Urinary bladder (tissue), 4 donors: ENCODE results near the gene AKAP9. TPM values are rescaled to one million over a fixed set of nuclear protein-coding genes. Genes with fewer than 3 reads are reported as not detected.
A peak's percentile ranks its signal among the peaks of the same experiment; 100 is the strongest.
"Not testable (repeated sequence)": the region's sequence is repeated elsewhere in the genome, so short reads cannot be mapped to it uniquely, and the experiment has no call there.

ENCODE experiments used
- DNase-seq: peaks from one replicate; pipeline ENCODE4 v3.0.0-alpha.2; 2015; ENCODE audit errors: extremely low spot score
- H3K27ac ChIP-seq: one replicate; pipeline ENCODE4 v1.5.1; 2013; ENCODE audit warnings: low read depth, mild to moderate bottlenecking, moderate library complexity
- H3K36me3 ChIP-seq: one replicate; pipeline ENCODE4 v1.6.1; 2013; ENCODE audit warnings: mild to moderate bottlenecking, moderate library complexity; ENCODE audit not compliant: insufficient read depth
- H3K4me1 ChIP-seq: one replicate; pipeline ENCODE4 v1.6.1; 2013; ENCODE audit warnings: mild to moderate bottlenecking, moderate library complexity; ENCODE audit not compliant: insufficient read depth
- H3K4me3 ChIP-seq: one replicate; pipeline ENCODE4 v1.5.1; 2013; ENCODE audit warnings: low read depth, low read length
- WGBS: extraction: QIAGEN DNeasy Blood & Tissue Kit; methylation state at CpG from one replicate; pipeline ENCODE4 v1.1.7; 2013; 5-methylcytosine and 5-hydroxymethylcytosine counted together
- polyA plus RNA-seq: library from polyadenylated mRNA; stranded (reverse); fragments of 200-250 nt; gene quantifications from one replicate; pipeline ENCODE4 v1.2.3, GENCODE V29; 2013
- total RNA-seq: library from RNA; depleted of rRNA; stranded (reverse); fragments of >200 nt; gene quantifications from one replicate; pipeline ENCODE4 v1.2.3, GENCODE V29; 2014
- donor health status: healthy with polysubstance abuse.
- donor health status: healthy.

AKAP9 gene
- total RNA-seq (180 TPM), polyA plus RNA-seq (11.7 TPM)

DNA sequence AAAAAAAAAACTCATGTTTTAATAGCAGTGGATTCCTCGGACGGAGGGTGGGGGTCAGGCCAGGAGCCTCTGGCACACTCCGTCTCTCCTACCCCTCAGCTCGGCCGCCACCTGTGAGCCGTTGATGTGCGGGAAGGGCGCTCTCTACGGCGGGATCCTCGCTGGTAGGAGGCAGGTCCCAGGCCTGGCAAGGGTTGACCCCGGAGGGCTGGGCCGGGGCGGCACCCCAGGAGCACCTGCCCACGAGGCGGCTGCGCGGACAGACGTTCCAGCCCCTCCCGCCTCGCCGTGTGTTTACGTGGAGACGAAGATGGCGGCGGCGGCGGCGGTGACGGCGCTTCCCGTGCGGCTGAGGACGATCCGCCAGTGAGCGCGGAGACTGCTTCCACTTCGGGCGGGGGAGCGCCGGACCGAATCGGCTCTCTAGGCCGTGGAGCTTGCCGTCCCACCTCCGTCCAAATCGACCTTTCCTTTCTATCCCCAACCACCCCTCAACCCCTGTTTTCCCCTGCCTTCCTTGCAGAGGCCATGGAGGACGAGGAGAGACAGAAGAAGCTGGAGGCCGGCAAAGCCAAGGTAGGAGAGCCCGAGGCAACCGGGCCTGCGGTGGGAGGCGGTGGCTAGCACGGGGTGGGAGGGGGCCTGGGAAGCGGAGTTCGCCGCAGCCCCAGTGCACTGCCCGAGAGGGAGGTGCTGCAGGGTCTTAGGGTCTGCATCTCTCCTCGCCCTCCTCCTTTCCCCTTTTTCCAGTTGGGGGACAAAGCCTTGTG lies at the start of gene AKAP9:
AKAP9 (plus strand) TSS at position 291 of the 770 bp plus-strand sequence; CDS start at position 529, 238 bp downstream.
- DNase-seq, result peak; percentile 59
- H3K4me1 ChIP-seq, result no peaks in the 10 kb centered on the region
- WGBS, result under 1% methylated on average over 59 of the region's 59 CpGs
- H3K4me3 ChIP-seq, result peak within 1 kb of the TSS; percentile 81
- peak within 1 kb of the TSS; percentile 97 for H3K27ac ChIP-seq
- H3K36me3 ChIP-seq, result no peaks in the 10 kb centered on the region

DNA sequence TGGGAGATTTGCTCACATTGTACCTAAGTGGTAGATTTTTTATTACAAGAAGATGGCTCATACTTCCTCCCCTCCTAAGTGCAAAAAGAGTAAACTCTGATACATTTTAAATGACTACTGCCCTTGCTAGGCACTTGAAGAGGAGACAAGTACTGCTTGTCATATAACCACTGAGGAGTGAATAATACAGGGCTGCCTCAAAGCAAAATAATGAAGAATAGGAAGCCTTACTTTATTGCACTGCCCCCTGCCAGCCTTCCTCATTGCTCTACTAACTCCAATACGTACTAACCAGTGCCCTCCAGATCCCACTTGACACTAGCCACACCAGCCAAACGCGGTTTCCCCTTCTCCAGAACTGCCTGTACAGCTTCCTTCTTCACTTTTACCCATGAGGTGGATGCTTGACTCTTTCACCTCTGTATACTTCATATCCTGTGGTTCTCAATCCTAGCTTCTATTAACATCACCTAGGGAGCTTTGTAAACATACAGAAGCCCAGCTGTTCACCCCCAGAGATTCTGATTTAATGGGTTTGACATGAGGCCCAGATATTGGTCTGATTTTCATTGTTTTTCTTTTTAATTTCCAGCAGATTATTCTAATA lies 48.5 kb upstream of the AKAP9 start:
- H3K4me1 ChIP-seq, result no peaks in the 10 kb centered on the region
- no peak overlapping the region for H3K27ac ChIP-seq
- no peaks in the 10 kb centered on the region for H3K36me3 ChIP-seq
- DNase-seq, result no peak
- no peak overlapping the region for H3K4me3 ChIP-seq
- WGBS, result 58% methylated on average over 3 of the region's 3 CpGs

DNA sequence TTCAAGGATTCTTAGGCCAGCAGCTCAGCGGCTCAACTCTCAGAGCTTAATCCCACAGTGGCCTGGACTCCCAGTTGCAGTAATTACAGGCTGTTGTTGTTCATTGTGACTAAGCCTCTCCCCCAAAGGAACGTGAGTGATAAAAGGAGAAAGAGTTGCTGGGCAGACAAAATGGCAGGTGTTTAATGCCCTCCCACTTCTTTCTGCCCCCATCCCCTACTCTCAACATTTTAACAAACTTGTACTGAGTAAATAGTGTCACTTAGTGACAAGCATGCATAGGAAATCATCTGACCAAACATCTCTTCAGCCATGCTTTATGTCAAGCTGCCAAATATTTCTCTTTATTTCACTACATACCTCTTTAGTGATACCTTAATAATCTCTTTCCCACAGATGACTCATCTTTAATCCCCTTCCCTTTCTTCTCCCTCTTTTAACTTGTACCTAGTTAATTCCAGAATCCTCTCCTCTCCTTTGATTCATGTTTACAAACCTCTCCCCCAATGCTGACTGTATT lies 47.8 kb upstream of the AKAP9 start:
- no peak overlapping the region for H3K27ac ChIP-seq
- no peak for DNase-seq
- H3K4me1 ChIP-seq, result no peaks in the 10 kb centered on the region
- H3K4me3 ChIP-seq, result no peak overlapping the region
- H3K36me3 ChIP-seq, result no peaks in the 10 kb centered on the region
- WGBS, result 35% methylated on average over 2 of the region's 2 CpGs

DNA sequence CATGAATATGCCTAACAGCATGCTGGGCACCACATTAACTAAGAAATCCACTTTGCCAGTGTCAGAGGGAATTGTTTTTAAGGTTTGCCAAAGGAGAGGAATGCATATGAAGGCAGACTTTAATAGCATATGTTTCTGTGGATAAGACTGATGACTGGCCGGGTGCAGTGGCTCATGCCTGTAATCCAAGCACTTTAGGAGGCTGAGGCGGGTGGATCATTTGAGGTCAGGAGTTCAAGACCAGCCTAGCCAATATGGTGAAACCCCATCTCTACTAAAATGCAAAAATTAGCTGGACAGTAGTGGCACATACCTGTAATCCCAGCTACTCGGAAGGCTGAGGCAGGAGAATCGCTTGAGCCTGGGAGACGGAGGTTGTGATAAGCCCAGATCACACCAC lies 47.0 kb upstream of the AKAP9 start:
- not testable (repeated sequence) for H3K4me1 ChIP-seq, H3K27ac ChIP-seq, H3K36me3 ChIP-seq, DNase-seq, H3K4me3 ChIP-seq
- 75% methylated on average over 5 of the region's 5 CpGs for WGBS

DNA sequence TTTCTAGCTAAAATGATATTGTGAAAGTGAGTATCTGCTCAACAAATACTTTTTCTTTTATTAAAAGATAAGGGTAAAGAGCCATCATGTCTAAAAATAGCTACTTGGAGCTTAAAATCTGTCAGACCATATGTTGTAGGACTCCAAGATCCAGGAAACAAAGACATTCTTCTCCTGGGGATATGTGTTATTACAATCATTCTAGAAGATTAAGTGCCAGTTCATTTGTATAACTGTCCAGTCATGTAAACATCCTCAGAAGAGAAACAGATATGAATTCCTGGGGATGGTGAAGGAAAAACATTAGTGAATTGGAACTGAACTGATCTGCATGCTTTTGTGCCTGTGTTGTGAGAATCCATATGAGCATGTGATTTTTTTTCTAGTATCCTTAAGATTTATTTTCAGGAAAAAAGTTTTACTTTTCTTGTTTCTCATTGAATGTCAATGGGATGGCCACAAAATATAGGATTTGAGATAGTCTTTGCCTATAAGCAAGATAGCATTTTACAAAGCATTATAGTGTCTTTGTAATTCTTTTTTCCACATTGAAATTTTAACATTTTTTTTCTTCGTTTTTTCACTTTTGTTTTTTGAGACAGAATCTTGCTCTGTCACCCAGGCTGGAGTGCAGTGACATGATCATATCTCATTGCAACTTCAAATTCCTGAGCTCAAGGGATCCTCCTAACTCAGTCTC lies 45.7 kb upstream of the AKAP9 start:
- no peak for DNase-seq
- WGBS, result 50% methylated on average over 1 of the region's 1 CpG
- H3K36me3 ChIP-seq, result no peaks in the 10 kb centered on the region
- no peaks in the 10 kb centered on the region for H3K4me1 ChIP-seq
- no peak overlapping the region for H3K4me3 ChIP-seq
- no peak overlapping the region for H3K27ac ChIP-seq

DNA sequence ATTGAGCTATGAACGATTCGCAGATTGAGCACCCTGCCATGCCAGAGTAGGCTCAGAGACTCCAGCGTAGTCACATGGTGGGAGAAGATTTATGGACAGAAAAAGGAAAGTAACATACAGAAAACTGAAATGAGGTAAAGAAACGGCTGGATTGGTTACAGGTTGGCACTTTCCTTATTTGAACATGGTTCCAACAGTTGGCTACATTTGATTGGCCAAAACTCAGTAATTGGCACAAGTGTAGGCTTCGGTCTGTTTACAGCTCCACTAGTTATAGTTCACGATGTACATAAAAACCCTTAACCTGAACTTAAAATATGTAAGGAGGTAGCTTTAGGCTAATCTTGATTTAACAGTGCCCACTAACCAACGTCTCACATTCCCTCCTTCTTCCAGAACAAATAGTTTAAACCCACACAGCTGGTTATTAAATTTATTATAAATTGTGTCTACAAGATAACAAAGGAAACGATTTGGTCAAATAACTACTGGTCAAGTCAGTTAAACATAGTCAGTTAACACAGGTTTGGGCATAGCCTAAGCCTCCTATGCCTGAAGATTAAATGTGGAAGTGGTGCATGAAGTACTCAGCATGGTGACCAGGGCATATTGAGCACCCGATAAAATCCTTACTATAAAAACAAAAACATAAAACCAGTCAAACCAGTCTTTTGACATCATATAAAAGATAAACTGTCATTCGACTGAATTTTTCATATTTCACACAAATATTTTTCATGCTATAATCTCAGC lies 42.2 kb upstream of the AKAP9 start:
- no peak overlapping the region for H3K27ac ChIP-seq
- no peaks in the 10 kb centered on the region for H3K36me3 ChIP-seq
- no peak for DNase-seq
- no peaks in the 10 kb centered on the region for H3K4me1 ChIP-seq
- H3K4me3 ChIP-seq, result no peak overlapping the region
- WGBS, result 68% methylated on average over 10 of the region's 10 CpGs

DNA sequence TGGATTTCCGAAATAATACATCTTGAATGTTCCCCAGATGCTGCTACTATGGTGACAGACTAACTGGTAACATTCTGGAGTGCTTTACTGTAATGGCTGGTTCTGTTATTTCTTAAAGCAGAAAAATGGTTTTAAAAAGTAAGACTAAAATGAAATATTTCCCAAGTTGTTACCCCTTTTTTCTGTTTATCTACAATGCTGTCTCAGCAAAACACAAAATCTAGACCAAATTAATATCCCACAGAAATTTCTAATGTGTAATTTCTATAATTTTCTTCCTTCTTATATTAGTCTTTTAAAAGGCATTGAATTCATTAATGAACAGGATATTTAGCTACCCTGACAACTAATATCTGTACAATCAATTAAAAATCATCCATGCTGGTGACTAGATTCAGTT lies 41.1 kb upstream of the AKAP9 start:
- no peak overlapping the region for H3K4me3 ChIP-seq
- 74% methylated on average over 1 of the region's 1 CpG for WGBS

DNA sequence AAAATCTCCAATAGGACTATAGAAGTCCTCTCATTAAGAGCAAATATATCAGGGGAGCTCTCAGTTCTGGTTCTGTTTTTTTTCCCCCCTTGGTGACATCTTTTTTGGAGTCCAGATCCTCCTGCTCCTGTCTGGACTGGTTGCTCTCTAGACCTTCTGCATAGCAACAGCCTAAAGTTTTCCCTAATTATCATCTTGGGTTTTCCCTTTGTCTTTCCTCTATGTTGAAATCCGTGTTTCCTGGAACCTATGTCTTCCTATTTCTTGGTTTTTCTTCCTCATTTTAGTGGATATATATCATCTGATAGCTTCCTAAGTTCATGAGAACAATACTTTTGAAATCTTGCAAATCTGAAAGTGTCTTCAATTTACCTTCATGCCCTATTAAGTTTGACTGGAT lies 30.5 kb upstream of the AKAP9 start:
- DNase-seq, result no peak
- H3K4me3 ChIP-seq, result no peak overlapping the region
- H3K36me3 ChIP-seq, result no peaks in the 10 kb centered on the region
- H3K4me1 ChIP-seq, result no peaks in the 10 kb centered on the region
- WGBS, result 79% methylated on average over 1 of the region's 1 CpG
- no peak overlapping the region for H3K27ac ChIP-seq

More for the DNA sequence above, 41.1 kb upstream of the AKAP9 start:
- no peak for DNase-seq
- Histone ChIP-seq H3K27ac (no peak overlapping the region), H3K4me1 (no peaks in the 10 kb centered on the region), H3K36me3 (no peaks in the 10 kb centered on the region)

DNA sequence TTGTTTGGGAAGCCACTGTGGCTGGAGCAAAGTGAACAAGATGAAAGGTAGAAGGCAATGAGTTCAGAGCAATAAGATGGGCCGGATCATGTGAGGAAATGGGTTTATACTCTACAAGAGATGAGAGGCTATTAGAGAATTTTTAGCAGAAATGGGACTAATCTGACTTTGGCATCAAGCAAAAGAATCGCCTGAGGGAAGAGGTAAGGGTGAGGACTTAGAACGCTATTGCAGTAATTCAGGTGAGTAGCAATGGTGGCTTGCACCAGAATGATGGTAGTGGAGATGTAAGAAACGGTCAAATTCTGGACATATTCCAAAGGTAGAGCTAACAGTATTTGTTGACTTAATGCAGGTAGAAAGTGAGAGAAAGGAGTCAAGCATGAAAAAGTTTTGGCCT lies 29.5 kb upstream of the AKAP9 start:
- WGBS, result 93% methylated on average over 4 of the region's 4 CpGs
- H3K27ac ChIP-seq, result no peak overlapping the region
- H3K4me1 ChIP-seq, result no peaks in the 10 kb centered on the region
- H3K36me3 ChIP-seq, result no peaks in the 10 kb centered on the region
- no peak for DNase-seq
- no peak overlapping the region for H3K4me3 ChIP-seq

DNA sequence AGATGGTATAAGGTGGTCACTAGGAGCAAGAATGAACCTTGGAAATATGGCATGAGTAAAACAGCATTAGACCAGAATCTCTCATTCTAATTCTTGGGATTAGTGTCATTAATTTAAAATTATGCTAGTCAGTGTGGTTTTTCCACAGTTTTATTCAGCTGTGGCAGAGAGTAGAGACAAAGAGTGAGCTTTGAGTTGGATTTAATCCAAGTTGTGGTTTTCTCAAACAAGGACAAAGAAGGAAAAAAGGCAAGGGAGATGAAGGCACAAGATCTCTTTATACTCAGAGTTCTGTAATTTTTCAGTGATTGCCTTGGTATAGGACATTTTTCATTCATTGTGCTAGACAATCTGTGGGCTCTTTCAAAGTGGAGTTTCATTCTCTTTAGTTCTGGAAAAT lies 28.2 kb upstream of the AKAP9 start:
- Histone ChIP-seq H3K36me3 (no peaks in the 10 kb centered on the region), H3K4me3 (no peak overlapping the region), H3K4me1 (no peaks in the 10 kb centered on the region), H3K27ac (no peak overlapping the region)
- DNase-seq, result no peak

DNA sequence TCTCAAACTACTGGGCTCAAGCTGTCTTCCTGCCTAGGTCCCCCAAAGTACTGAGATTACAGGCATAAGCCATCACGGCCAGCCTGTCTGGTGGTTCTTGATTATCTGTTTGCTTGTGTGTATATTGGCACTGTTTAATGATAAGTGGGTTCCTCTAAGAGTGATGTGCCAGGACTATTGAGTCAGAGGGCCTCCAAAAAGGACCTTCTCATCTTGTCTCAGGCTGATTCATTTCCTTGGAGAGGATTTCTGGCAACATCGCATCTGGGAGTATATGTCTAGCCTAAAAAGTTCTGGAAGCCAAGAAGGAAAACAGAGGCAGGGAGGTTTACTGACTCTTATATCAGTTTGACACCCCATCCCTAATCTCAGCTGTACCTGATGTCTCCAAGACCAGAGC lies 27.1 kb upstream of the AKAP9 start:
- Histone ChIP-seq H3K27ac (no peak overlapping the region), H3K4me1 (no peaks in the 10 kb centered on the region), H3K36me3 (no peaks in the 10 kb centered on the region), H3K4me3 (no peak overlapping the region)
- WGBS, result 65% methylated on average over 2 of the region's 2 CpGs
- DNase-seq, result no peak

DNA sequence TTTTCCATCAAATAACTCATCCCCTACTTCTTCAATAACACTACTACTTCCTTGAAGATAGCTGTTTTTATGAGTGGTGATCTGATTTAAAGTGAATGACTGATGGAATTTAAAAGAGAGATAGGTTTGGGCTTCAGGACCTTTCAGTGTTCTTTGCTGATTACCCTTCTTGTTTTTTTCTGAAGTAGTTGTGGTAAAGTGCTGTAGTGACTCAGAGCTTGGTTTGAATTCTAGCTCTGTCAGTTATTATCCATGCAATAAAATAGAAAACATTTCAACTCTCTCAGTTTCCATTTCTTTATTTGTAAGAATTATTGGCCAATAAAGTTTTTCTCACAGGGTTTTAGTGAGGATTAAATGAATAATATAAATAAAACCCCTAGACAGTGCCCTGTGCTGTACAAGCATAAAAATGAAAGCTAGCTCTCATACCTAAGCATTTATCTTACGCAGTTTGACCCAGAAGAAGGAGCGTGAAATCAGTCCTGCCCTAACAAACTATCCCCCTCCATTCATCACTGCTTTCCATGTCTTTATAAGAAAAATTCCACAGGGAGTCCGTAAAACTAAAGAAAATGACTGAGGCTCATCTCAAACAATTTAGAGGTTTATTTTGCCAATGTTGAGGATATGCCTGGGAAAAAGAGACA lies 25.1 kb upstream of the AKAP9 start:
- no peaks in the 10 kb centered on the region for H3K4me1 ChIP-seq
- H3K4me3 ChIP-seq, result no peak overlapping the region
- 66% methylated on average over 3 of the region's 3 CpGs for WGBS
- DNase-seq, result no peak
- no peaks in the 10 kb centered on the region for H3K36me3 ChIP-seq
- no peak overlapping the region for H3K27ac ChIP-seq

DNA sequence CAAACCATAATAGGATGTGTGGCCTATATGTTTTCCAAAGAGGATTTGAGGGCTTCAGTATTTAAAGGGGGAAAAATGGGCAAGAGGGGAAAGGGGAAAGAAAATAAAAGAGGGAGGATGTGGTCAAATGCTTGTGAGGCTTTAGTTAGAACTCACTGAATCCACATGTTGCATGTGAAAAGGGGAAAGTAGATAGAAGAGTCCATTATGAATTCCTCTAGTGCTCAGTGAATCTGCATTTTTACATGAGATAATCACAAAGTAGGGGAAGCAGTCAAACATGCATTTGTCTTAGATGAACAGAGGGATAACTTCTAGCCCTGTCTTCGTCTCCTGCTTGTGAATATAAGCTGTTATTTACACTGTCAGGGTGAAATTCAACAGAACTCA lies 24.6 kb upstream of the AKAP9 start:
- Histone ChIP-seq H3K4me1 (no peaks in the 10 kb centered on the region), H3K4me3 (no peak overlapping the region), H3K27ac (no peak overlapping the region), H3K36me3 (no peaks in the 10 kb centered on the region)
- 52% methylated on average over 1 of the region's 1 CpG for WGBS
- DNase-seq, result no peak
